Mammary epithelial cell (primary cell): ENCODE results near the gene DHCR7.

Experiments used
- EZH2 ChIP-seq: IDR thresholded peaks from 2 replicates; pipeline ENCODE4 v1.6.1; 2012; ENCODE audit warnings: low read length, inconsistent platforms, borderline replicate concordance
- TF ChIP-seq, protein P1 (sequence below), 2 donors: IDR thresholded peaks in 1 of 2; conservative IDR thresholded peaks in 1 of 2; 2 replicates each; pipeline ENCODE4 v1.5.1; 2011 to 2012; ENCODE audit warnings: inconsistent platforms in 2 of 2, low read length in 2 of 2, mild to moderate bottlenecking in 2 of 2, control low read depth in 1 of 2, low read depth in 1 of 2; ENCODE audit not compliant: insufficient read depth in 1 of 2; ENCODE audit errors: extremely low read depth in 1 of 2

GRCh38 chr11:71429701-71430100 is 18.5 kb downstream of the DHCR7 start:
- TF ChIP-seq, protein P1, sequence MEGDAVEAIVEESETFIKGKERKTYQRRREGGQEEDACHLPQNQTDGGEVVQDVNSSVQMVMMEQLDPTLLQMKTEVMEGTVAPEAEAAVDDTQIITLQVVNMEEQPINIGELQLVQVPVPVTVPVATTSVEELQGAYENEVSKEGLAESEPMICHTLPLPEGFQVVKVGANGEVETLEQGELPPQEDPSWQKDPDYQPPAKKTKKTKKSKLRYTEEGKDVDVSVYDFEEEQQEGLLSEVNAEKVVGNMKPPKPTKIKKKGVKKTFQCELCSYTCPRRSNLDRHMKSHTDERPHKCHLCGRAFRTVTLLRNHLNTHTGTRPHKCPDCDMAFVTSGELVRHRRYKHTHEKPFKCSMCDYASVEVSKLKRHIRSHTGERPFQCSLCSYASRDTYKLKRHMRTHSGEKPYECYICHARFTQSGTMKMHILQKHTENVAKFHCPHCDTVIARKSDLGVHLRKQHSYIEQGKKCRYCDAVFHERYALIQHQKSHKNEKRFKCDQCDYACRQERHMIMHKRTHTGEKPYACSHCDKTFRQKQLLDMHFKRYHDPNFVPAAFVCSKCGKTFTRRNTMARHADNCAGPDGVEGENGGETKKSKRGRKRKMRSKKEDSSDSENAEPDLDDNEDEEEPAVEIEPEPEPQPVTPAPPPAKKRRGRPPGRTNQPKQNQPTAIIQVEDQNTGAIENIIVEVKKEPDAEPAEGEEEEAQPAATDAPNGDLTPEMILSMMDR (conservative IDR thresholded peaks at IDR 0.05 in 1 of 2, IDR thresholded peaks at IDR 0.05 in 1 of 2; ENCODE audit: extremely low read depth in 1 of 2, insufficient read depth in 1 of 2, low read depth in 1 of 2, low read length in 2 of 2): no peak
- no peak for TF ChIP-seq EZH2
